GM23338 (cell line): Measurements from ENCODE around the gene NDE1. TPM values are rescaled to one million over a fixed set of nuclear protein-coding genes. Genes with fewer than 3 reads are reported as not detected.

Experiments used
- CREB1 ChIP-seq: fragments of 250-450 bp; sonication (Bioruptor Pico); IDR thresholded peaks from 2 replicates; pipeline ENCODE4 v1.5.0; 2020; ENCODE audit warnings: low read depth, mild to moderate bottlenecking, moderate library complexity
- CTCF ChIP-seq, 2 experiments: fragments of 200-600 bp in 1 of 2; sonication (generic) in 1 of 2; conservative IDR thresholded peaks; 2 replicates each; pipeline versions ENCODE4 v1.5.1 to v1.6.1; 2016 to 2017; ENCODE audit warnings: antibody characterized with exemption in 2 of 2, low read depth in 2 of 2, mild to moderate bottlenecking in 2 of 2, moderate library complexity in 1 of 2
- EZH2phosphoT487 ChIP-seq: fragments of 200-600 bp; sonication (generic); IDR thresholded peaks from one replicate; pipeline ENCODE4 v1.8.1; 2018; ENCODE audit warnings: antibody characterized with exemption; ENCODE audit not compliant: unreplicated experiment
- POLR2AphosphoS5 ChIP-seq: IDR thresholded peaks from 2 replicates; pipeline ENCODE4 v1.6.1; 2016; ENCODE audit warnings: antibody characterized with exemption, low read depth
- ZNF114 ChIP-seq: fragments of 250-450 bp; sonication (Bioruptor Pico); IDR thresholded peaks from 2 replicates; pipeline ENCODE4 v1.5.0; 2020; ENCODE audit warnings: mild to moderate bottlenecking, moderate library complexity
- ZNF462 ChIP-seq: fragments of 250-450 bp; sonication (Bioruptor Pico); IDR thresholded peaks from 2 replicates; pipeline ENCODE4 v1.5.0; 2020; ENCODE audit warnings: mild to moderate bottlenecking, moderate library complexity
- polyA plus RNA-seq: library from polyadenylated mRNA; unstranded; fragments of >200 nt; fragmentation: Nextera tagmentation; extraction: Ambion mirVana; gene quantifications from 2 replicates; pipeline ENCODE4 v1.2.1, GENCODE V29; 2016
- total RNA-seq: library from RNA; depleted of rRNA; stranded (reverse); fragments of >200 nt; shearing (Covaris generic); gene quantifications from 2 replicates; pipeline ENCODE4 v1.2.3, GENCODE V29; 2014

NDE1 gene
- total and polyA plus RNA-seq, 2 experiments from 2014 or later, result 13.0 to 22.9 TPM

GRCh38 chr16:15604460-15605440, 45.3 kb upstream of the NDE1 start (continued):
- TF ChIP-seq ZNF462 (CRISPR knock-in tag), result no peak
- TF ChIP-seq ZNF114 (CRISPR knock-in tag), result no peak
- no peak for TF ChIP-seq EZH2phosphoT487
- TF ChIP-seq POLR2AphosphoS5, result no peak
- no peak for TF ChIP-seq CREB1 (CRISPR knock-in tag)
- no peak for TF ChIP-seq CTCF (conservative IDR thresholded peaks at IDR 0.05; ENCODE audit: low read depth in 2 of 2)
